HL-60 (cell line): ENCODE data around the gene SGO2.

Experiments used
- DNase-seq, 2 experiments: peaks; one replicate each; pipeline ENCODE4 v3.0.0-alpha.2; 2010 to 2020; ENCODE audit warnings: low read depth in 1 of 2, low spot score in 1 of 2
- H3K27ac ChIP-seq: fragments of 250-450 bp; sonication (Bioruptor Pico); replicated peaks from 2 replicates; pipeline ENCODE4 v1.5.1; 2020; ENCODE audit warnings: mild to moderate bottlenecking, moderate library complexity
- H3K27me3 ChIP-seq: fragments of 250-450 bp; sonication (Bioruptor Pico); 2 replicates; pipeline ENCODE4 v1.5.1; 2021; ENCODE audit warnings: mild to moderate bottlenecking, moderate library complexity; ENCODE audit not compliant: insufficient read depth, poor library complexity, severe bottlenecking
- H3K4me3 ChIP-seq: replicated peaks from 2 replicates; pipeline ENCODE4 v1.5.1; 2011; ENCODE audit warnings: mild to moderate bottlenecking, control low read depth, low read length; ENCODE audit not compliant: insufficient read depth
- GABPA ChIP-seq: IDR thresholded peaks from 2 replicates; pipeline ENCODE4 v1.6.1; 2012; ENCODE audit warnings: low read depth
- POLR2AphosphoS5 ChIP-seq: IDR thresholded peaks from 2 replicates; pipeline ENCODE4 v1.6.1; 2012; ENCODE audit warnings: low read depth
- SPI1 ChIP-seq: IDR thresholded peaks from 2 replicates; pipeline ENCODE4 v1.6.1; 2012; ENCODE audit warnings: low read depth, mild to moderate bottlenecking, borderline replicate concordance
- TF ChIP-seq, protein P1 (sequence below): IDR thresholded peaks from one replicate; pipeline ENCODE4 v1.5.1; 2011; ENCODE audit warnings: low read length, control low read depth, inconsistent platforms; ENCODE audit not compliant: insufficient read depth
- TF ChIP-seq, protein P2 (sequence below): IDR thresholded peaks from 2 replicates; pipeline ENCODE4 v1.6.1; 2012; ENCODE audit warnings: low read depth; ENCODE audit not compliant: insufficient replicate concordance

SGO2 gene

DNA sequence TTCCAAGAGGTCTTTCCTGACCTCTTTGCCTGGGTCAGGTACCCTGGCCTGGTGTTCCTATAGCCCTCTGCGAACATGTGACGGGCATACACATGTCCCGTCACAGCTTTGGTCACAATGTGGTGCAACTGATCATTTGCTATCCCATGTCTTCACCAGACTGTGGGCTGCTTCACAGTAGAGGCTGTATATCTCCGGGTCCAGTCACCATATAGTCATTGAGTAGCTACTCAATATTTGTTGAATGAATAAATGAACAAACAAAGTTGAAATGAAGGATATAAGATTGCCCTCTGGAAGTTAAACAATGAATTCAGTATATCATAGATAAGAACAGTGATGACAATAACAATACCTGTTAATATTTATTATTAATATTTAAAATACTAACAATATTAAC lies 76.6 kb downstream of the SGO2 start:
- no peak overlapping the region for H3K4me3 ChIP-seq
- no peak for DNase-seq
- H3K27me3 ChIP-seq: no peaks in the 10 kb centered on the region
- TF ChIP-seq SPI1 (no peak), GABPA (no peak)
- TF ChIP-seq, protein P1, sequence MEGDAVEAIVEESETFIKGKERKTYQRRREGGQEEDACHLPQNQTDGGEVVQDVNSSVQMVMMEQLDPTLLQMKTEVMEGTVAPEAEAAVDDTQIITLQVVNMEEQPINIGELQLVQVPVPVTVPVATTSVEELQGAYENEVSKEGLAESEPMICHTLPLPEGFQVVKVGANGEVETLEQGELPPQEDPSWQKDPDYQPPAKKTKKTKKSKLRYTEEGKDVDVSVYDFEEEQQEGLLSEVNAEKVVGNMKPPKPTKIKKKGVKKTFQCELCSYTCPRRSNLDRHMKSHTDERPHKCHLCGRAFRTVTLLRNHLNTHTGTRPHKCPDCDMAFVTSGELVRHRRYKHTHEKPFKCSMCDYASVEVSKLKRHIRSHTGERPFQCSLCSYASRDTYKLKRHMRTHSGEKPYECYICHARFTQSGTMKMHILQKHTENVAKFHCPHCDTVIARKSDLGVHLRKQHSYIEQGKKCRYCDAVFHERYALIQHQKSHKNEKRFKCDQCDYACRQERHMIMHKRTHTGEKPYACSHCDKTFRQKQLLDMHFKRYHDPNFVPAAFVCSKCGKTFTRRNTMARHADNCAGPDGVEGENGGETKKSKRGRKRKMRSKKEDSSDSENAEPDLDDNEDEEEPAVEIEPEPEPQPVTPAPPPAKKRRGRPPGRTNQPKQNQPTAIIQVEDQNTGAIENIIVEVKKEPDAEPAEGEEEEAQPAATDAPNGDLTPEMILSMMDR: no peak
- TF ChIP-seq, protein P2, sequence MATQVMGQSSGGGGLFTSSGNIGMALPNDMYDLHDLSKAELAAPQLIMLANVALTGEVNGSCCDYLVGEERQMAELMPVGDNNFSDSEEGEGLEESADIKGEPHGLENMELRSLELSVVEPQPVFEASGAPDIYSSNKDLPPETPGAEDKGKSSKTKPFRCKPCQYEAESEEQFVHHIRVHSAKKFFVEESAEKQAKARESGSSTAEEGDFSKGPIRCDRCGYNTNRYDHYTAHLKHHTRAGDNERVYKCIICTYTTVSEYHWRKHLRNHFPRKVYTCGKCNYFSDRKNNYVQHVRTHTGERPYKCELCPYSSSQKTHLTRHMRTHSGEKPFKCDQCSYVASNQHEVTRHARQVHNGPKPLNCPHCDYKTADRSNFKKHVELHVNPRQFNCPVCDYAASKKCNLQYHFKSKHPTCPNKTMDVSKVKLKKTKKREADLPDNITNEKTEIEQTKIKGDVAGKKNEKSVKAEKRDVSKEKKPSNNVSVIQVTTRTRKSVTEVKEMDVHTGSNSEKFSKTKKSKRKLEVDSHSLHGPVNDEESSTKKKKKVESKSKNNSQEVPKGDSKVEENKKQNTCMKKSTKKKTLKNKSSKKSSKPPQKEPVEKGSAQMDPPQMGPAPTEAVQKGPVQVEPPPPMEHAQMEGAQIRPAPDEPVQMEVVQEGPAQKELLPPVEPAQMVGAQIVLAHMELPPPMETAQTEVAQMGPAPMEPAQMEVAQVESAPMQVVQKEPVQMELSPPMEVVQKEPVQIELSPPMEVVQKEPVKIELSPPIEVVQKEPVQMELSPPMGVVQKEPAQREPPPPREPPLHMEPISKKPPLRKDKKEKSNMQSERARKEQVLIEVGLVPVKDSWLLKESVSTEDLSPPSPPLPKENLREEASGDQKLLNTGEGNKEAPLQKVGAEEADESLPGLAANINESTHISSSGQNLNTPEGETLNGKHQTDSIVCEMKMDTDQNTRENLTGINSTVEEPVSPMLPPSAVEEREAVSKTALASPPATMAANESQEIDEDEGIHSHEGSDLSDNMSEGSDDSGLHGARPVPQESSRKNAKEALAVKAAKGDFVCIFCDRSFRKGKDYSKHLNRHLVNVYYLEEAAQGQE: no peak
- H3K27ac ChIP-seq: no peak overlapping the region

DNA sequence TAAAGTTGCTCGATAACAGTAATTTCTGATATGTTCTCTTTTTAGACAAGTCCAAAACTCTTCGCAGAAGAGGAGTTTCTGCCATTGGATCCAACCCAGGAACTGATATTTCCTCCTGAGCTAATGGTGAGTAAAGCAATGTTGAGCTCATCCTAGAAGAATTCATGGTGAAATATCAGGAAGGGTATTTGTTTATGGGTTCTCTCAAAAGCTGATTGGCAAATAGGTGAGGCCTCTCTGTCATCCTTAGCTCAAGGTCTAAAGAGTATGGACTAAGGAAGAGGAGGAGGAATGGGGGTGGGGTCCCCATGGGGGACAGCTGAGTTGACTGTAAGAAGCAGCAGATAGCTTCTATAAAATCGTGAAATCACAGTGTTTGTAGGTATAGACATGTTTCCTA lies 78.0 kb downstream of the SGO2 start:
- H3K27me3 ChIP-seq: no peaks in the 10 kb centered on the region
- DNase-seq: no peak
- H3K4me3 ChIP-seq: no peak overlapping the region
- TF ChIP-seq SPI1 (no peak), GABPA (no peak), POLR2AphosphoS5 (no peak)
- TF ChIP-seq, protein P1: no peak
- TF ChIP-seq, protein P2: no peak
- no peak overlapping the region for H3K27ac ChIP-seq

DNA sequence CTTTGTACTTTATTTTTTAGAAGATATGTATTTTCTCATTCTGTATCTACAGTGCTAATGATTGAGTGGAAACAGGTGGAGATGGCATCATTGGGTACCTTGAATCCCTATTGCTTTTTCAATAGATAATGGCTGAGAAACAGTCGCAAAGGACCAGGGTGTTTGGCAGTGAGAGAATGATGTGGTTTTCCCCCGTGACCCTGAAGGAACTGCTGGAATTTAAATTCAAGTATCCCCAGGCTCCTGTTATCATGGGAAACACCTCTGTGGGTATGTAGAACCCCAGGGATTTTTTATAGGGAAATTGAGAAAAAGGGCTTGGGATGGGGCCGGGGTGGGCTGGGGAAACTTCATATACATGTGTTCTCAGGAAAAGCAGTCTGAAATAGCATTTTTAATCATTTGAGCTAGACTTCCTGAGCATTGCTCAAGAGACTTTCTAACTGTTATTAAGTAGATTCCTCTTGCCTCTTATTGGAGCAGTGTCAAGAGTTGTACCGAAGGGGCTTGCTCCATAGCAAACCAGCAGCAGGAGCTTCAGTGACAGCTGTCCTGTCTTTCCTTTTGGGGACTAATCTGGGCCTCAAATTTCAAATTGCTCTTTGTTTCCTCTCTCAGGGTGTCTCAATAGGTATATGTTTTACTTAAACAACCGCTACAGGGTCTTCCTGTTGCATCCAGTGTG lies 78.7 kb downstream of the SGO2 start:
- no peak for TF ChIP-seq POLR2AphosphoS5
- TF ChIP-seq SPI1: no peak
- TF ChIP-seq, protein P1: no peak
- TF ChIP-seq, protein P2: no peak
- no peak for TF ChIP-seq GABPA
- Histone ChIP-seq H3K4me3 (no peak overlapping the region), H3K27ac (no peak overlapping the region), H3K27me3 (no peaks in the 10 kb centered on the region)
- DNase-seq: no peak
